Adrenal gland (tissue), 19 donors: ENCODE results near the gene RNF183. TPM values are rescaled to one million over a fixed set of nuclear protein-coding genes. Genes with fewer than 3 reads are reported as not detected.
A peak's percentile ranks its signal among the peaks of the same experiment; 100 is the strongest.

Source experiments
- DNase-seq, 7 donors: peaks; one replicate each; pipeline ENCODE4 v3.0.0-alpha.2; 2019 to 2020
- H3K27ac ChIP-seq, 5 donors: fragments of 200-600 bp; sonication (generic) in 4 of 5; 1 replicate in 3 of 5; 2 replicates in 2 of 5; pipeline versions ENCODE4 v1.5.1 to v1.8.0; 2016 to 2020; ENCODE audit warnings: mild to moderate bottlenecking in 1 of 5
- H3K27me3 ChIP-seq: fragments of 200-600 bp; 2 replicates; pipeline ENCODE4 v1.8.0; 2021
- H3K36me3 ChIP-seq, 2 donors: fragments of 200-600 bp; replicated peaks in 1 of 2; 1 replicate in 1 of 2; 2 replicates in 1 of 2; pipeline versions ENCODE4 v1.5.1 to v1.8.0; 2018 to 2022
- H3K4me1 ChIP-seq, 2 donors: fragments of 200-600 bp; replicated peaks in 1 of 2; 1 replicate in 1 of 2; 2 replicates in 1 of 2; pipeline versions ENCODE4 v1.5.1 to v1.8.0; 2018 to 2021
- H3K4me3 ChIP-seq, 4 donors: fragments of 200-600 bp; sonication (generic) in 3 of 4; one replicate each; pipeline ENCODE4 v1.5.1; 2016 to 2018
- H3K9me3 ChIP-seq, 3 donors: fragments of 200-600 bp; sonication (generic) in 1 of 3; replicated peaks in 1 of 3; 1 replicate in 2 of 3; 2 replicates in 1 of 3; pipeline versions ENCODE4 v1.5.1 to v1.8.0; 2016 to 2021
- POLR2A ChIP-seq, 2 donors: fragments of 450-650 bp; IDR thresholded peaks; one replicate each; pipeline ENCODE4 v1.6.1; 2017; ENCODE audit warnings: antibody characterized with exemption in 2 of 2, mild to moderate bottlenecking in 2 of 2, moderate library complexity in 1 of 2
- WGBS, 4 donors: extraction: QIAGEN DNeasy Blood & Tissue Kit in 2 of 4; methylation state at CpG; one replicate each; pipeline versions ENCODE4 v1.1.5 to v1.1.7; 2013 to 2017; 5-methylcytosine and 5-hydroxymethylcytosine counted together
- intact Hi-C, 2 donors: fragments of 100-400 bp; cut with DNase I; formaldehyde crosslinking; loops; one replicate each; pipeline versions ENCODE4 v1.14.1 to v1.15.0; 2022 to 2023
- long read RNA-seq, 10 donors: library from polyadenylated mRNA in 3 of 10; unstranded in 2 of 10; stranded (forward) in 1 of 10; transcript quantifications; one replicate each; pipeline ENCODE4 v2.0.0 and lab custom pipeline, GENCODE V29; 2021 to 2026
- polyA plus RNA-seq, 3 donors: library from polyadenylated mRNA; stranded (reverse); fragments of 200-250 nt in 2 of 3; fragments of 350-450 nt in 1 of 3; fragmentation: Illumina TruSeq in 1 of 3; extraction: RNeasy Lipid Tissue Mini Kit (QIAGEN cat#74804) in 1 of 3; gene quantifications; one replicate each; pipeline ENCODE4 v1.2.3, GENCODE V29; 2013 to 2014
- total RNA-seq, 9 donors: library from RNA; depleted of rRNA in 4 of 9; stranded (reverse); fragments of >200 nt in 4 of 9; fragments of 120-200 nt in 1 of 9; fragmentation: NEBNext Ultra II Directional in 1 of 9; extraction: Animal tissue kit (Norgen Biotek cat#: 25700) in 1 of 9; gene quantifications; one replicate each; pipeline versions ENCODE4 v1.1.0 to v1.2.4, GENCODE V29; 2013 to 2023
- TF ChIP-seq, protein P1 (sequence below), 6 experiments: fragments of 450-650 bp in 4 of 6; fragments of 200-600 bp in 2 of 6; sonication (generic) in 1 of 6; IDR thresholded peaks; 1 replicate in 5 of 6; 2 replicates in 1 of 6; pipeline versions ENCODE4 v1.5.1 to v1.8.0; 2016 to 2021; ENCODE audit warnings: antibody characterized with exemption in 6 of 6, mild to moderate bottlenecking in 2 of 6, moderate library complexity in 1 of 6
- donor health status: healthy with polysubstance abuse.
- donor health status: Bipolar disorder and iron deficiency.
- donor health status: DM: yes; HTN: yes; CAD: no.
- donor health status: DM: no; HTN: no; CAD: no.
- donor health status: DM: no; HTN: no; CAD: no.
- donor health status: DM: yes; HTN: yes; CAD: no.

RNF183 gene
- total RNA-seq (under 1 TPM in 1 of 9 donors, not detected in 8; 0.11 TPM), polyA plus RNA-seq (under 1 TPM; 0.24 to 0.48 (median 0.29) TPM)
- long read RNA-seq, donor 1, result 0 reads
- long read RNA-seq, donor 2, result 0 reads
- long read RNA-seq, donor 3, result 0 reads
- long read RNA-seq, donor 4, result 0 reads
- long read RNA-seq, donor 5, result 0 reads
- long read RNA-seq, donor 6, result 0 reads
- long read RNA-seq, donor 7, result 0 reads
- long read RNA-seq, donor 8, partial matches to known transcripts, result 0 of 1 reads
- long read RNA-seq, donor 8, other reads (novel, unspliced or antisense), result 0 of 1 reads
- long read RNA-seq, donor 9, partial matches to known transcripts, result 0 of 1 reads
- long read RNA-seq, donor 9, other reads (novel, unspliced or antisense), result 0 of 1 reads
- long read RNA-seq, donor 10, result 0 reads

GRCh38 chr9:113302792-113303418 is at the start of gene RNF183:
Gene RNF183, minus strand, starts transcription at chr9:113303376. Its CDS starts 5,192 bp downstream, at chr9:113298184.
- Histone ChIP-seq H3K4me3 (no peak within 1 kb of the TSS), H3K4me1 (no peaks in the 10 kb centered on the region), H3K27me3 (no peaks in the 10 kb centered on the region), H3K9me3 (no peaks in the 10 kb centered on the region), H3K27ac (no peak within 1 kb of the TSS), H3K36me3 (no peaks in the 10 kb centered on the region)
- WGBS, 4 donors, result 78 to 86% (median 83%) methylated on average over 24 to 25 of the region's 25 CpGs
- intact Hi-C loops, result loop anchor here in 1 of 2 donors (10.0 kb wide), 1 partner anchor 102 kb away; the partner anchor contains the start of gene ALAD
- no peak for DNase-seq
- TF ChIP-seq, protein P1, sequence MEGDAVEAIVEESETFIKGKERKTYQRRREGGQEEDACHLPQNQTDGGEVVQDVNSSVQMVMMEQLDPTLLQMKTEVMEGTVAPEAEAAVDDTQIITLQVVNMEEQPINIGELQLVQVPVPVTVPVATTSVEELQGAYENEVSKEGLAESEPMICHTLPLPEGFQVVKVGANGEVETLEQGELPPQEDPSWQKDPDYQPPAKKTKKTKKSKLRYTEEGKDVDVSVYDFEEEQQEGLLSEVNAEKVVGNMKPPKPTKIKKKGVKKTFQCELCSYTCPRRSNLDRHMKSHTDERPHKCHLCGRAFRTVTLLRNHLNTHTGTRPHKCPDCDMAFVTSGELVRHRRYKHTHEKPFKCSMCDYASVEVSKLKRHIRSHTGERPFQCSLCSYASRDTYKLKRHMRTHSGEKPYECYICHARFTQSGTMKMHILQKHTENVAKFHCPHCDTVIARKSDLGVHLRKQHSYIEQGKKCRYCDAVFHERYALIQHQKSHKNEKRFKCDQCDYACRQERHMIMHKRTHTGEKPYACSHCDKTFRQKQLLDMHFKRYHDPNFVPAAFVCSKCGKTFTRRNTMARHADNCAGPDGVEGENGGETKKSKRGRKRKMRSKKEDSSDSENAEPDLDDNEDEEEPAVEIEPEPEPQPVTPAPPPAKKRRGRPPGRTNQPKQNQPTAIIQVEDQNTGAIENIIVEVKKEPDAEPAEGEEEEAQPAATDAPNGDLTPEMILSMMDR (IDR thresholded peaks at IDR 0.05), result no peak
- no peak for TF ChIP-seq POLR2A (IDR thresholded peaks at IDR 0.05)

DNA sequence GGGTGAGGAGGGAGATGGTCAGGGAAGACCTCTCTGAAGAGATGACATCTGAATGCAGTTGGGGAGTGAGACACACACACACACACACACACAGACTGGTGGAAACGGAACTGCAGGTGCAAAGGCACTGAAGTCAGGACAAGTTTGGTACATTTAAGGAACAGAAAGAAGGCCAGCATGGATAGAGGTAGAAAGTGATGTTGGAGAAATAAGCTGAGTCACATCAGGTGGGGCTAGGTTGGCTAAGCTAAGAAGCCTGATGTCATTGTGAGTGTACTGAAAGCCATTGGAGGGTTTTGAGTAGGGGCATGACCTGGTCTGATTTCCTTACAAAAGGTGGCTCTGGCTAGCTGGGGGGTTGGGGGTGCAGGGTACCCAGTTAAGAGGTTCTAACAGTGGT is 49.2 kb upstream of the RNF183 start:
- peak in 1 of 7 donors; percentile 11 for DNase-seq
- Histone ChIP-seq H3K9me3 (no peaks in the 10 kb centered on the region), H3K27ac (no peak overlapping the region), H3K36me3 (no peaks in the 10 kb centered on the region), H3K27me3 (no peaks in the 10 kb centered on the region), H3K4me3 (no peak overlapping the region), H3K4me1 (peaks cover 0 to 7% of the 10 kb centered on the region in 2 donors)
- 79 to 90% (median 87%) methylated on average over 1 of the region's 1 CpG for WGBS, 4 donors
- intact Hi-C loops, result no loop called here
- TF ChIP-seq POLR2A (IDR thresholded peaks at IDR 0.05), result no peak
- TF ChIP-seq, protein P1 (IDR thresholded peaks at IDR 0.05), result no peak

DNA sequence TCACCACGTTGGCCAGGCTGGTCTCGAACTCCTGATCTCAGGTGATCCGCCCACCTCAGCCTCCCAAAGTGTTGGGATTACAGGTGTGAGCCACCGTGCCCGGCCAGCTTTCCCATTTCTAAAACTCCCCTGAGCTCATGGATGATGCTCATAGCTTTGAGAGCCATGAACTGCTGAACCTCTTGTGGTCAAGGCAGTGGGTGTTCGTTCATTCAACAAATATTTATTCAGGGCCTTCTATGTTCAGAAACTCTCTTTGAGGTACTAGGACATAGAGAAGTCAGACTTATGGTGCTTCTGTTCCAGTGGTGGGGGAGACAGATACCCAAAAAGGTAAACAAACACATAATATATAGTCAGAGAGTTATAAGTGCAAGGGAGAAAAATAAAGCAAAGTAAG is 48.8 kb upstream of the RNF183 start:
- Histone ChIP-seq H3K4me1 (peaks cover 0 to 7% of the 10 kb centered on the region in 2 donors), H3K27ac (no peak overlapping the region), H3K27me3 (no peaks in the 10 kb centered on the region), H3K36me3 (no peaks in the 10 kb centered on the region), H3K4me3 (no peak overlapping the region), H3K9me3 (no peaks in the 10 kb centered on the region)
- 83 to 87% (median 85%) methylated on average over 6 of the region's 6 CpGs for WGBS, 4 donors
- intact Hi-C loops, result no loop called here
- no peak for TF ChIP-seq POLR2A (IDR thresholded peaks at IDR 0.05)
- TF ChIP-seq, protein P1 (IDR thresholded peaks at IDR 0.05), result no peak
- peak in 1 of 7 donors; percentile 15 for DNase-seq

DNA sequence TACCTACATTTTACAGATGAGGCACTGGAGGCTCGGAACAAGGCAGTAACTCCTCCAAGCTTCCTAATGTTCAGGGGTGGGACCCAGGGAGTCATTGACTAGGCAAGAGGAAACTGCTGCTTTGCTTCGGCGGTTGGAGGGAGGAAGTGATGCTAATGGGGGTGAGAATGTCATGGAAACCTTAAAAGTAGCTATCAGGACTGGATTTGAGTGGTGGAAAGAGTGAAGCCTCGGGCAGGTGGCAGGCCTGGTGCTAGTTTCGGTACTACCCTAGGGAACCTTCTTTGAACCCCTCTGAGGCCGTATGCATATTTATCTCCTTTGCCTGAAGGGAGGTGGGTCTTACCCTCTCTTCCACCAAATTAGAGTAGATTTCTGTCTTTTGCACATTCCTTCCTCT is 47.8 kb upstream of the RNF183 start:
- TF ChIP-seq POLR2A (IDR thresholded peaks at IDR 0.05), result no peak
- TF ChIP-seq, protein P1 (IDR thresholded peaks at IDR 0.05), result no peak
- 54 to 61% (median 60%) methylated on average over 5 to 6 of the region's 6 CpGs for WGBS, 4 donors
- H3K27me3 ChIP-seq, result no peaks in the 10 kb centered on the region

More for the DNA sequence above, 47.8 kb upstream of the RNF183 start:
- H3K4me3 ChIP-seq, result no peak overlapping the region
- H3K4me1 ChIP-seq, result peaks cover 0 to 7% of the 10 kb centered on the region in 2 donors
- no peaks in the 10 kb centered on the region for H3K9me3 ChIP-seq
- no peak for DNase-seq
- H3K27ac ChIP-seq, result no peak overlapping the region
- intact Hi-C loops, result no loop called here
- no peaks in the 10 kb centered on the region for H3K36me3 ChIP-seq
